ENCODE measurements around the gene LPGAT1. TPM values are rescaled to one million over a fixed set of nuclear protein-coding genes. Genes with fewer than 3 reads are reported as not detected.

LPGAT1 gene
- total RNA-seq, 6 experiments from 2014 or later, result 32.0 to 141 (median 55.7) TPM

- no peak for ATAC-seq
- intact Hi-C loops (cut with DNase I), result no loop called here
- Histone ChIP-seq H3K36me3 (no peaks in the 10 kb centered on the region), H3K9me3 (no peaks in the 10 kb centered on the region), H3K4me1 (no peaks in the 10 kb centered on the region), H3K4me3 (no peak overlapping the region), H3K27me3 (no peaks in the 10 kb centered on the region), H3K27ac (no peak overlapping the region)
- WGBS (ENCODE audit: insufficient coverage, low coverage, low lambda C conversion rate, missing lambda C conversion rate), result 53% methylated on average over 5 of the region's 9 CpGs
- TF ChIP-seq CTCF (IDR thresholded peaks at IDR 0.05) (no peak), POLR2A (IDR thresholded peaks at IDR 0.05) (no peak)
- no peak for DNase-seq
Measured at GRCh38 chr1:211738096-211738690, 92.4 kb downstream of the LPGAT1 start.

GRCh38 chr1:211737115-211738035 is 93.2 kb downstream of the LPGAT1 start:
- no peaks in the 10 kb centered on the region for H3K36me3 ChIP-seq
- H3K27ac ChIP-seq, result no peak overlapping the region
- no peaks in the 10 kb centered on the region for H3K4me1 ChIP-seq
- no peak overlapping the region for H3K4me3 ChIP-seq
- TF ChIP-seq CTCF (IDR thresholded peaks at IDR 0.05) (no peak), POLR2A (IDR thresholded peaks at IDR 0.05) (no peak)
- 81% methylated on average over 9 of the region's 15 CpGs for WGBS (ENCODE audit: insufficient coverage, low coverage, low lambda C conversion rate, missing lambda C conversion rate)
- H3K9me3 ChIP-seq, result no peaks in the 10 kb centered on the region
- intact Hi-C loops (cut with DNase I), result no loop called here
- DNase-seq, result no peak
- no peak for ATAC-seq
- no peaks in the 10 kb centered on the region for H3K27me3 ChIP-seq

GRCh38 chr1:211736351-211736915 is 94.1 kb downstream of the LPGAT1 start:
- intact Hi-C loops (cut with DNase I), result no loop called here
- Histone ChIP-seq H3K27me3 (no peaks in the 10 kb centered on the region), H3K36me3 (no peaks in the 10 kb centered on the region), H3K4me3 (no peak overlapping the region), H3K9me3 (no peaks in the 10 kb centered on the region), H3K27ac (no peak overlapping the region), H3K4me1 (no peaks in the 10 kb centered on the region)
- ATAC-seq (no peak), DNase-seq (no peak)
- WGBS (ENCODE audit: insufficient coverage, low coverage, low lambda C conversion rate, missing lambda C conversion rate), result 79% methylated on average over 3 of the region's 8 CpGs
- TF ChIP-seq POLR2A (IDR thresholded peaks at IDR 0.05) (no peak), CTCF (IDR thresholded peaks at IDR 0.05) (no peak)

GRCh38 chr1:211735208-211736170 is 95.1 kb downstream of the LPGAT1 start:
- TF ChIP-seq POLR2A (IDR thresholded peaks at IDR 0.05), result no peak
- TF ChIP-seq CTCF (IDR thresholded peaks at IDR 0.05), result no peak
- DNase-seq (no peak), ATAC-seq (no peak)
- Histone ChIP-seq H3K4me3 (no peak overlapping the region), H3K27me3 (no peaks in the 10 kb centered on the region), H3K27ac (no peak overlapping the region), H3K9me3 (no peaks in the 10 kb centered on the region), H3K36me3 (no peaks in the 10 kb centered on the region), H3K4me1 (no peaks in the 10 kb centered on the region)
- intact Hi-C loops (cut with DNase I), result no loop called here
- 71% methylated on average over 21 of the region's 22 CpGs for WGBS (ENCODE audit: insufficient coverage, low coverage, low lambda C conversion rate, missing lambda C conversion rate)
